ENCODE measurements around the gene MIOX. TPM values are rescaled to one million over a fixed set of nuclear protein-coding genes. Genes with fewer than 3 reads are reported as not detected.

The MIOX gene
- total RNA-seq, 1 donor from 2014 or later = 0.29 TPM

- intact Hi-C loops (cut with micrococcal nuclease) = no loop called here
- no peak for DNase-seq (ENCODE audit: low spot score)
- peaks cover 17% of the 10 kb centered on the region for H3K36me3 Mint-ChIP-seq (ENCODE audit: low read depth)
- H3K4me3 Mint-ChIP-seq = no peak overlapping the region
- H3K4me1 Mint-ChIP-seq (ENCODE audit: low read depth) = no peaks in the 10 kb centered on the region
- H3K27ac Mint-ChIP-seq = peak overlapping the region; percentile 55
- H3K27me3 Mint-ChIP-seq (ENCODE audit: insufficient read depth) = no peaks in the 10 kb centered on the region
- H3K9me3 Mint-ChIP-seq = no peaks in the 10 kb centered on the region
These were observed 41.4 kb upstream of the MIOX start for GRCh38 chr22:50445071-50445879.

DNA sequence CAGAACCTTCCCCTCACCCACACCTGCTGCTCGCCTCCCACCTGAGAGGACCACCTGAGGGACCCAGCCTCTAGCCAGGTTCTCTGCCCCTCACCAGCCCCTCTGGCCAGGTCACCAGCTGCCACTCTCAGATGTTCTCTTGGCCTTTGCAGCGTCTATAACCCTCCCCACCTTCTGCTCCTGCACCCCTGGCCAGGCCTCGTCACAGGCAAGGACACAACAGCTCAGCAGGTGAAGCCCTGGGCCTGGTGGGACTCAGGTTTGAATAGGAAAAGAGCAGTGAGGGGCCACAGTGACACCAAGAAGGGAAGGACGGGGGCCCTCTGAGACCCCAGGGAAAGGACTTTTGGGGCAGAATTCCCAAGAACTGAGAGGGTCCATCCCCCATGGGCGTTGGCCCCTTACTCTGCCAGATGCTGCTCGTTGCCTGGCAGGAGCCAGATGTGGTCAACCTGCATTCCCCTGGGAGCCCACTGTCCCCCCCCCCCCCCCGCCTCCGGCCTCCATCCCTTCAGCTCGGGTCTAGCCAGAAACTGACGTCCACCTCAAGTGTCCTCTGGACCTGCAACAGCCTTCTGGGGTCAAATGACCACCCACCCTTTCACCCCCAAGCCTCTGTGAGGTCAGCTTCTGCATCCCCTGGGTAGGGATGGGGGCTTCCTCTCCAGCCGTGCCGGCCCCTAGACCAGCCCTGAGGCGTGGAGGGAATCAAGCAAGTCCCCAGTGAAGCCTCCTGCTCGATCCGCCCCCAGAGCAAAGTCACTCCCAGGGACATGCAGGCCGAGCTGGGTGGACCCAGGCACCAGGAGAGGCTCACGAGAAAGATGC is 40.6 kb upstream of the MIOX start:
- Mint-ChIP-seq H3K36me3 (ENCODE audit: low read depth) (peaks cover 21% of the 10 kb centered on the region), H3K27ac (peak overlapping the region; percentile 55), H3K4me1 (ENCODE audit: low read depth) (no peaks in the 10 kb centered on the region), H3K27me3 (ENCODE audit: insufficient read depth) (no peaks in the 10 kb centered on the region), H3K9me3 (no peaks in the 10 kb centered on the region), H3K4me3 (no peak overlapping the region)
- DNase-seq (ENCODE audit: low spot score) = no peak
- intact Hi-C loops (cut with micrococcal nuclease) = no loop called here

DNA sequence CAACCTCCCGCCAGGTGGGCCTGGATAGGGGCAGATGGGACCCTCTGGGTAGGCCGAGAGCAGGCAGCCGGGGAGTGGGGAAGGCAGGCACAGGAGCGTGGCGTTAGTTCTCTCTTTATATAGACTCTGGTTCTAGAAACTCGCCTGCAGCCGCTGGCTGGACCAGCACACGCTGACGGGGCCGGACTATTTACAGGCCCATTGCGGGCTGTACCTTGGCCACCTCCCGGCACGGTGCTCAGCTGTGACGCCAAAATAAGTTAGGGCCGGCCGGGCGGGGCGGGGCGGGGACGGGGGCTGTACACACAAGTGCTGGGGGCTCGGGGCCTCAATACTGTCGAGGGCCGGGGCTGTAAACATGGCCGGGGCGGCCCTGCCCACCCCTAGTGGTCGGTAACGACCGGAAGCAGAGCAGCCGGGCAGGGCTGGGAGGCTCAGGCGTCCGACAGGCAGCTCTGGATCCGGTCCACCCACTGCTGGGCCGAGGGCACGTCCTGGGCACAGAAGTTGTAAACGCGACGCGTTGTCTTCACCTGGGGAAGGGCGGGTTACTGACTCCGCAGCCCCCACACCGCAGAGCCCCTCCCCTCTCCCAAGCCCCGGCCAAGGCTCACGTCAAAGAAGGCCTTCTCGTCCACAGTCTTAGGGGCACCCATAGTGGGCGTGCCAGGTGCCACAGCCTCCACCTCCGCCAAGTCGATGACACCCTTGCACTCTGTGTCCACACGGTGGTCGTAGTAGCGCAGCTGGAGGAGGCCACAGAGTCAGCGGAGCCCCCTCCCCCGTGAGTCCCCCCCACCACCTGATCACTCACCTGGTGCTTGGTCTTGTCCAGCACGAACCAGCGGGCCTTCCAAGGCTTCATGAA is 39.7 kb upstream of the MIOX start:
- Mint-ChIP-seq H3K4me3 (no peak overlapping the region), H3K4me1 (ENCODE audit: low read depth) (no peaks in the 10 kb centered on the region), H3K27ac (no peak overlapping the region), H3K36me3 (ENCODE audit: low read depth) (peaks cover 26% of the 10 kb centered on the region), H3K27me3 (ENCODE audit: insufficient read depth) (no peaks in the 10 kb centered on the region), H3K9me3 (no peaks in the 10 kb centered on the region)
- intact Hi-C loops (cut with micrococcal nuclease) = no loop called here
- DNase-seq (ENCODE audit: low spot score) = no peak

DNA sequence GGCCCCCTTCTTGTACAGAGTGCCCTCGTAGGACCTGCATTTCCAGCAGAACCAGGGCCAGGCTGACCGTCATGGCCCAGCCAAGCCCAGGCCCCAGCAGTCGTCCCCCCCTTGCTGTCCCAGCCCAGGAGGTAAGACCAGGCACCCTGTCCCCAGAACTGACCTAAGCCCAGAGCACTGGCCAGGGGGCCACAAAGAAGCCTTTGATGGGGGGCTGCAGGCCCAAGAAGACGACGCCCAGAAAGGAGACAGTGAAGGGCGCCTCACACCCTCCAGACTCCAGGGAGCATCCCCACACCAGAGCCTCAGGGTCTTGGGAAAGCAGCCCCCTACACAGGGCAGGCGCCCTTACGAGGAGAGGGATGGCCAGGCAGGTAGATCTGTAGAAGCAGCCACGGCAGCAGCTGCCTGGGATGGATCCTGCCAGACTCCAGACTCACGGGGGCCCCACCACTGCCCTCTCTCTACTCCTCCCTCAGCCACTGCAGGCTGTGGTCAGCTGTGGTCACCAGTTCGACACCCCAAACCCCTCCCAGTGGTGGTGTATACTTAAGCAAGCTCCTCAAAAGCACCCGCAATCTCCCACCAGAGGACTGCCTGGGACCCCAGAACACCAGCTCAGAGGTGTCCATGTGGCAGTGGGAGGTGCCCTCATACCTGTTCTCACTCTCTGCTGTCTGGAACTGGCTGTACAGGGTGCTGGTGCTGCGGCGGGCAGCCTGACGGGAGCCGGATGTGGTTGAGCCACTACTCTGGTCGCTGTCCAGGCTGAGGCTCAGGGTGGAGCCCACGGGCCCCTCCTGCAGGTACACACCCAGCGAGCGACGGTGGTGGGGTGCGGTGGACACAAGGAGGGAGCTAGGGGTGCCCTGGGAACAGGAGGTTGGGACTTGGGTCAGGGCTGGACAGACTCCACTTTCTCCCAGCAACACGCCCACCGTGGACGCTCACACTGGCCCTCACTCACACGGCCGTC is 38.8 kb upstream of the MIOX start:
- Mint-ChIP-seq H3K4me1 (ENCODE audit: low read depth) (peaks cover 4% of the 10 kb centered on the region), H3K4me3 (no peak overlapping the region), H3K27ac (no peak overlapping the region), H3K36me3 (ENCODE audit: low read depth) (peaks cover 28% of the 10 kb centered on the region), H3K9me3 (no peaks in the 10 kb centered on the region), H3K27me3 (ENCODE audit: insufficient read depth) (no peaks in the 10 kb centered on the region)
- intact Hi-C loops (cut with micrococcal nuclease) = no loop called here
- no peak for DNase-seq (ENCODE audit: low spot score)

- H3K36me3 Mint-ChIP-seq (ENCODE audit: low read depth) = peaks cover 44% of the 10 kb centered on the region
- no peak overlapping the region for H3K4me3 Mint-ChIP-seq
- no peaks in the 10 kb centered on the region for H3K9me3 Mint-ChIP-seq
These were observed 34.0 kb upstream of the MIOX start for GRCh38 chr22:50452649-50453048.

GRCh38 chr22:50454556-50455075 is 32.0 kb upstream of the MIOX start:
- peaks cover 40% of the 10 kb centered on the region for H3K36me3 Mint-ChIP-seq (ENCODE audit: low read depth)
- DNase-seq (ENCODE audit: low spot score) = no peak
- H3K9me3 Mint-ChIP-seq = no peaks in the 10 kb centered on the region
- intact Hi-C loops (cut with micrococcal nuclease) = no loop called here
- H3K4me1 Mint-ChIP-seq (ENCODE audit: low read depth) = peaks cover 8% of the 10 kb centered on the region
- H3K27me3 Mint-ChIP-seq (ENCODE audit: insufficient read depth) = no peaks in the 10 kb centered on the region
- no peak overlapping the region for H3K4me3 Mint-ChIP-seq
- H3K27ac Mint-ChIP-seq = no peak overlapping the region

More at GRCh38 chr22:50452649-50453048, 34.0 kb upstream of the MIOX start:
- Mint-ChIP-seq H3K27ac (peak overlapping the region; percentile 50), H3K4me1 (ENCODE audit: low read depth) (peaks cover 8% of the 10 kb centered on the region), H3K27me3 (ENCODE audit: insufficient read depth) (no peaks in the 10 kb centered on the region)
- intact Hi-C loops (cut with micrococcal nuclease) = no loop called here
- DNase-seq (ENCODE audit: low spot score) = no peak

DNA sequence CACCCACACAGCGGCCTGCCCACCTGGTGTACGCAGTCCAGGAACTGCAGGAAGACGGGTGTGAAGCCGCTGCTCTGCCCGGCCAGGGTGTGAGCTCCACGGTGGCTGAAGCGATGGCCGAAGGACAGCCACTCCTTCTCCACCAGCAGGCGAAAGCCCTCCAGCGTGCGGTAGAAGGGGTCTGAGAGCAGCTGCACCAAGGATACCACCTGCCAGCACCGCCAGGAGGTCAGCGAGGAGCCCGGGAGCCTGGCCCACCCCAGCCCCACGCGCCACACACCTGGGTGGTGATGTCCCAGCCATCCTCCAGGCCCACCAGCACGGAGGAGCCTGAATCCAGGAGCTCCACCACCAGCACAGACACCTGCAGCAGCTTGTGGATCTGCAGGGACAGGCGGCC is 31.5 kb upstream of the MIOX start:
- H3K27me3 Mint-ChIP-seq (ENCODE audit: insufficient read depth) = no peaks in the 10 kb centered on the region
- H3K4me1 Mint-ChIP-seq (ENCODE audit: low read depth) = peaks cover 8% of the 10 kb centered on the region
- intact Hi-C loops (cut with micrococcal nuclease) = no loop called here
- no peak for DNase-seq (ENCODE audit: low spot score)
- H3K36me3 Mint-ChIP-seq (ENCODE audit: low read depth) = peaks cover 38% of the 10 kb centered on the region
- no peak overlapping the region for H3K4me3 Mint-ChIP-seq
- H3K9me3 Mint-ChIP-seq = no peaks in the 10 kb centered on the region
- no peak overlapping the region for H3K27ac Mint-ChIP-seq

DNA sequence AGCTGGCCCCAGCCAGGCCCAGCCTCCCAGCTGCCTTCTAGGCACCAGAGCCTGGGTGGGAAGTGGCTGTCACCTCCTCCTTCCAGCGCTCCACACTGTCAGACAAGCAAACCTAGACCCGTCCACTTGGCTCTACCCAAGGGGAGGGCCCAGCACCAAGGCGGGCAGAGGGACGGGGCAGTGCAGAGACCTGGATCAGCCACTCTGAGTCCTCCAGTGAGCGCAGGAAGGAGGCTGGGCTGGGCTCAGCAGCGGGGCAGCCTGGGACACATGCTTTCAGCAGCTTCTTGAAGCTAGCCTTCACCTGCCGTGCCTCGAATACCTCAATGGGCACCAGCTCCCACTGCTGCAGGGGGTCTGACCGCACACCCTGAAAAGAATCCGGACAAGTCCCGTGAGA is 30.6 kb upstream of the MIOX start:
- Mint-ChIP-seq H3K27me3 (ENCODE audit: insufficient read depth) (no peaks in the 10 kb centered on the region), H3K27ac (no peak overlapping the region), H3K4me1 (ENCODE audit: low read depth) (peaks cover 8% of the 10 kb centered on the region), H3K4me3 (no peak overlapping the region), H3K9me3 (no peaks in the 10 kb centered on the region), H3K36me3 (ENCODE audit: low read depth) (peaks cover 41% of the 10 kb centered on the region)
- no peak for DNase-seq (ENCODE audit: low spot score)
- intact Hi-C loops (cut with micrococcal nuclease) = loop anchor here (2.0 kb wide), 1 partner anchor 43 kb away; no protein-coding TSS in a partner anchor

GRCh38 chr22:50456466-50457234 is 30.0 kb upstream of the MIOX start:
- no peak for DNase-seq (ENCODE audit: low spot score)

GRCh38 chr22:50459016-50459415 is 27.6 kb upstream of the MIOX start:
- intact Hi-C loops (cut with micrococcal nuclease) = no loop called here
- no peaks in the 10 kb centered on the region for H3K27me3 Mint-ChIP-seq (ENCODE audit: insufficient read depth)
- H3K4me1 Mint-ChIP-seq (ENCODE audit: low read depth) = no peaks in the 10 kb centered on the region
- no peaks in the 10 kb centered on the region for H3K9me3 Mint-ChIP-seq
- H3K36me3 Mint-ChIP-seq (ENCODE audit: low read depth) = peaks cover 33% of the 10 kb centered on the region
- no peak overlapping the region for H3K4me3 Mint-ChIP-seq
- H3K27ac Mint-ChIP-seq = no peak overlapping the region
- DNase-seq (ENCODE audit: low spot score) = no peak

More at GRCh38 chr22:50456466-50457234, 30.0 kb upstream of the MIOX start:
- no peaks in the 10 kb centered on the region for H3K9me3 Mint-ChIP-seq
- no peak overlapping the region for H3K4me3 Mint-ChIP-seq
- no peak overlapping the region for H3K27ac Mint-ChIP-seq
- peaks cover 8% of the 10 kb centered on the region for H3K4me1 Mint-ChIP-seq (ENCODE audit: low read depth)
- intact Hi-C loops (cut with micrococcal nuclease) = loop anchor here (2.0 kb wide), 1 partner anchor 42 kb away; no protein-coding TSS in a partner anchor
- H3K36me3 Mint-ChIP-seq (ENCODE audit: low read depth) = peaks cover 35% of the 10 kb centered on the region
- no peaks in the 10 kb centered on the region for H3K27me3 Mint-ChIP-seq (ENCODE audit: insufficient read depth)

- no peak for DNase-seq (ENCODE audit: low spot score)
- Mint-ChIP-seq H3K27ac (no peak overlapping the region), H3K4me1 (ENCODE audit: low read depth) (no peaks in the 10 kb centered on the region), H3K36me3 (ENCODE audit: low read depth) (peaks cover 30% of the 10 kb centered on the region), H3K9me3 (no peaks in the 10 kb centered on the region), H3K4me3 (no peak overlapping the region), H3K27me3 (ENCODE audit: insufficient read depth) (no peaks in the 10 kb centered on the region)
- intact Hi-C loops (cut with micrococcal nuclease) = no loop called here
These were observed 27.0 kb upstream of the MIOX start for GRCh38 chr22:50459496-50460140.

Measured in activated T-helper 1 cell treated with anti-CD3 and anti-CD28 coated beads, Interleukin-12 subunit alpha, Interleukin-12 subunit beta, Interleukin-2, Interleukin-4 antibody, amounts not matched to agents 30 ng/mL and 10 ng/mL and 1 ng/mL, durations not matched to agents 14 hours and 24 hours and 36 hours (primary cell).